IPS DF 6.9 (cell line): ENCODE results near the gene REM1.
"Not testable (repeated sequence)": the region's sequence is repeated elsewhere in the genome, so short reads cannot be mapped to it uniquely, and the experiment has no call there.

Source experiments
- DNase-seq: peaks from one replicate; pipeline ENCODE4 v3.0.0-alpha.2; 2013; ENCODE audit warnings: low read depth, low spot score
- H3K27ac ChIP-seq: one replicate; pipeline ENCODE4 v1.5.1; 2013; ENCODE audit warnings: low read length, control low read depth
- H3K27me3 ChIP-seq: 2 replicates; pipeline ENCODE4 v1.6.1; 2013; ENCODE audit warnings: mild to moderate bottlenecking, low read length; ENCODE audit not compliant: control insufficient read depth, insufficient read depth
- H3K36me3 ChIP-seq: 2 replicates; pipeline ENCODE4 v1.6.1; 2013; ENCODE audit warnings: low read length; ENCODE audit not compliant: control insufficient read depth, insufficient read depth
- H3K4me1 ChIP-seq: 2 replicates; pipeline ENCODE4 v1.6.1; 2013; ENCODE audit warnings: low read length; ENCODE audit not compliant: control insufficient read depth, insufficient read depth
- H3K4me3 ChIP-seq: 2 replicates; pipeline ENCODE4 v1.5.1; 2013; ENCODE audit warnings: mild to moderate bottlenecking, low read length
- H3K9me3 ChIP-seq: 2 replicates; pipeline ENCODE4 v1.6.1; 2013; ENCODE audit warnings: low read length, inconsistent platforms; ENCODE audit not compliant: control insufficient read depth, insufficient read depth
- WGBS: extraction: QIAGEN DNeasy Blood & Tissue Kit; methylation state at CpG from one replicate; pipeline ENCODE4 v1.1.7; 2013; ENCODE audit warnings: mixed read lengths, missing lambda C conversion rate; ENCODE audit not compliant: insufficient read length, insufficient coverage; 5-methylcytosine and 5-hydroxymethylcytosine counted together

Gene REM1

GRCh38 chr20:31454361-31454760 is 20.7 kb upstream of the REM1 start:
- DNase-seq, result no peak
- no peak overlapping the region for H3K27ac ChIP-seq
- H3K4me3 ChIP-seq, result no peak overlapping the region
- no peaks in the 10 kb centered on the region for H3K27me3 ChIP-seq
- peaks cover 1% of the 10 kb centered on the region; the same call in 1 of the 2 replicates for H3K9me3 ChIP-seq
- no peaks in the 10 kb centered on the region for H3K36me3 ChIP-seq
- H3K4me1 ChIP-seq, result no peaks in the 10 kb centered on the region
- no CpG with 5 or more reads among the region's 1 CpG for WGBS

- DNase-seq, H3K9me3 ChIP-seq, H3K27me3 ChIP-seq, H3K36me3 ChIP-seq, H3K27ac ChIP-seq, H3K4me3 ChIP-seq, H3K4me1 ChIP-seq: not testable (repeated sequence)
- WGBS, result no CpG with 5 or more reads among the region's 33 CpGs
Observed at GRCh38 chr20:31470946-31471345, 4.1 kb upstream of the REM1 start.

DNA sequence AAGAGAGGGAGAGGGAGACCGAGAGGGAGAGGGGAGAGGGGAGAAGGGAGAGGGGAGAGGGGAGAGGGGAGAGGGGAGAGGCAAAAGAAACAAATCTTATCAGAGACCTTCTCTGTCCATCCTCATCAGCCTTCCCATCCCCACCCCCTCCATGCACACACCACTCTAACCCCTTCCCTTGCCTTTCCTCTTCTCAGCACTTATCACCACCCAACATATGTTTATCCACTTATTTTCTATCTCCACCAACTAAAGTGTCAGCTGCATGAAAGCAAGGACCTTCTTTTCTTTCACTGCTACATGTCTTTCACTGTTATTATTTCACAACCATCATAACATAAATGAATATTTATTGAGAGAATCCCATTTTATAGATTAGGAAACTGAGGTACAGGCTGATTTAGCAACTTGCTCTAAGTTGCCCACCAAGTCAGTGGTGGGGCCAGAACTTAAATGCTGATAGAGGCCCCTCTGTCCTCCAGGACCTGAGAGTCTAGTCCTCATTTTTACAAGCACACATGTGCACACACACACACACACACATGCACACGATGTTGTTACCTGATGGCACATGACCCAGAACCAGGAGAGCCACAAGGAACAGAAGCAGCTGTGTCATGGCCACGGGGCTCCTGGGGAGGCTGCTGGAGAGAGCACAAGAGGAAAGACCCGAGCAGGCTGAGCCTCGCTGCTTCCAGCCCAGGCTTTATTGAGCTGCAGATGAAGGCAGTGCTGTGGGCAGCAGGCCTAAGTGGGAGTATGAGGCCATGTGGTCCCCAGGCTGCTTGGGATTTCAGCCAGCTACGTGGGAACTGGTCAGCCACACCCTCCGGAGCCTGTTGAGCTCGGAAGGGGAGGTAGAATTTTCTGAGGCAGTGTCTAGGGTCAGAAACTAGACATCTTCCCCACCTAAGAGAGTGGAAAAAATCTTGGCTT is 2.4 kb upstream of the REM1 start:
- no peak for DNase-seq
- H3K4me1 ChIP-seq, result no peaks in the 10 kb centered on the region
- no peak overlapping the region for H3K27ac ChIP-seq
- no peaks in the 10 kb centered on the region for H3K27me3 ChIP-seq
- H3K4me3 ChIP-seq, result no peak overlapping the region
- peaks cover 3% of the 10 kb centered on the region; the same call in 1 of the 2 replicates for H3K9me3 ChIP-seq
- no peaks in the 10 kb centered on the region for H3K36me3 ChIP-seq
- no CpG with 5 or more reads among the region's 8 CpGs for WGBS

DNA sequence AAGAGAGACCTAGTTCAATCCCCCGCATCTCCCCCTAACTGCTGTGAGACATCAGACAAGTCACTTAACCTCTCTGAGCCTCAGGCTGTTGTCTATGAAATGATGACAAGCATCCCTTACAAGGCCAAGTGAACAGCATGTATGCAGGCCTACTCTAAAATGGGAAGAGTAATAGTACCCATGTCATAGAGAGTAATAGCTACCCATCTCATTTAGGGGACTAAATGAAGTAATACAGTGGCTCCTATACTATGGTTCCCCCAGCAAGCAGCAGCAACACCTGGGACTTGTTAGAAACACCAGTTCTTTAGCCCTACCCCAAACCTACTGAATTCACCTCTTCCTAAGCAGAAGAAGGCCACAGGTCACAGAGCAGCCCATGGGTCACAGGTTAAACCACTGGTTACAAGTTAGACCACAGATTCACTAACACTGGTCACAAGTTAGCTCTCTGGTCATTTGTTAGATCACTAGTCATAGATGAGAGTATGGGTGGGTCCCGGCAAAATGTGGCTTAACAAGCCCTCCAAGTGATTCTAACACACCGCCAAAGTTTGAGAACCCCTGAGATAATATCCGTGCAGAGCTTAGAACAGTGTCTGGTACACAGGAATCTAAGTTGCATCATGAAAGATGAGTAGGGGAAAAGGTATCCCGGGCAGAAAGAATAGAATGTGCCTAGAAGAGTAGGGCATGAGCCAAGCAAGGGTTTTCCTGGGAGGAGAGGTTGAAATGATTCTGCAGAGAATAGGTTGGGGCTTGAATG is 1.6 kb upstream of the REM1 start:
- Histone ChIP-seq H3K36me3 (no peaks in the 10 kb centered on the region), H3K27me3 (no peaks in the 10 kb centered on the region), H3K4me1 (no peaks in the 10 kb centered on the region), H3K27ac (no peak overlapping the region), H3K9me3 (peaks cover 3% of the 10 kb centered on the region; the same call in 1 of the 2 replicates), H3K4me3 (no peak overlapping the region)
- WGBS, result no CpG with 5 or more reads among the region's 5 CpGs
- DNase-seq, result no peak

GRCh38 chr20:31474097-31474436 is 1.0 kb upstream of the REM1 start:
- Histone ChIP-seq H3K9me3 (peaks cover 3% of the 10 kb centered on the region; the same call in 1 of the 2 replicates), H3K4me1 (no peaks in the 10 kb centered on the region), H3K27me3 (no peaks in the 10 kb centered on the region), H3K36me3 (no peaks in the 10 kb centered on the region), H3K27ac (no peak overlapping the region), H3K4me3 (no peak overlapping the region)
- WGBS, result no CpG with 5 or more reads among the region's 2 CpGs
- DNase-seq, result no peak

GRCh38 chr20:31475472-31476293 is 595 bp downstream of the REM1 start:
- no peak for DNase-seq

GRCh38 chr20:31476294-31476585 is 1.2 kb downstream of the REM1 start:
- H3K27me3 ChIP-seq, result no peaks in the 10 kb centered on the region
- no CpG with 5 or more reads among the region's 6 CpGs for WGBS
- no peak for DNase-seq
- H3K36me3 ChIP-seq, result no peaks in the 10 kb centered on the region
- H3K9me3 ChIP-seq, result peaks cover 3% of the 10 kb centered on the region; the same call in 1 of the 2 replicates
- no peak overlapping the region for H3K4me3 ChIP-seq
- no peak overlapping the region for H3K27ac ChIP-seq
- H3K4me1 ChIP-seq, result no peaks in the 10 kb centered on the region

More at GRCh38 chr20:31475472-31476293, 595 bp downstream of the REM1 start:
- no peaks in the 10 kb centered on the region for H3K36me3 ChIP-seq
- no peak overlapping the region for H3K27ac ChIP-seq
- no CpG with 5 or more reads among the region's 29 CpGs for WGBS
- H3K9me3 ChIP-seq, result peaks cover 3% of the 10 kb centered on the region; the same call in 1 of the 2 replicates
- no peak overlapping the region for H3K4me3 ChIP-seq
- H3K4me1 ChIP-seq, result no peaks in the 10 kb centered on the region
- H3K27me3 ChIP-seq, result no peaks in the 10 kb centered on the region

GRCh38 chr20:31476643-31477215 is 1.6 kb downstream of the REM1 start:
- H3K27ac ChIP-seq, result no peak overlapping the region
- H3K27me3 ChIP-seq, result no peaks in the 10 kb centered on the region
- no peak overlapping the region for H3K4me3 ChIP-seq
- H3K36me3 ChIP-seq, result no peaks in the 10 kb centered on the region
- H3K4me1 ChIP-seq, result no peaks in the 10 kb centered on the region
- H3K9me3 ChIP-seq, result peaks cover 3% of the 10 kb centered on the region; the same call in 1 of the 2 replicates
- DNase-seq, result no peak
- WGBS, result no CpG with 5 or more reads among the region's 6 CpGs

DNA sequence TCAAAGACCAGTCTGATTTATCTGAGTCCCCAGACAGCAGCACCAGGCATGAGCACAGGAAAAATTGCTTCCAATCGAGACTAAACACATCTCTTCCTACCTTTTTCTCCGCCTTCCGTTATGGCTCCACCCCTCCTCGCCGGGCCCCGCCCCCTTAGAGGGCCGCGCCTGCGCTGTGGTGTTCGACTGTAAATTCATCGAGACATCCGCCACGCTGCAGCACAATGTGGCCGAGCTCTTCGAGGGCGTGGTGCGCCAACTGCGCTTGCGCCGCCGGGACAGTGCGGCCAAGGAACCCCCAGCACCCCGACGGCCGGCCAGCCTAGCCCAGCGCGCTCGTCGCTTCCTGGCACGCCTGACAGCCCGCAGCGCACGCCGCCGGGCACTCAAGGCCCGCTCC is 8.9 kb downstream of the REM1 start:
- H3K4me1 ChIP-seq, result no peaks in the 10 kb centered on the region
- no peak for DNase-seq
- H3K27ac ChIP-seq, result no peak overlapping the region
- no peaks in the 10 kb centered on the region for H3K36me3 ChIP-seq
- no peaks in the 10 kb centered on the region; the same call in 1 of the 2 replicates for H3K9me3 ChIP-seq
- no peaks in the 10 kb centered on the region for H3K27me3 ChIP-seq
- H3K4me3 ChIP-seq, result no peak overlapping the region; the same call in 1 of the 2 replicates
- no CpG with 5 or more reads among the region's 36 CpGs for WGBS
